Sciatic nerve (tissue), 2 donors: Measurements from ENCODE around the gene MEOX2. TPM values are rescaled to one million over a fixed set of nuclear protein-coding genes. Genes with fewer than 3 reads are reported as not detected.

ENCODE experiments used
- ATAC-seq: fragments of 200-7000 bp; cut with Tn5 transposase; one replicate; pipeline ENCODE4 v1.9.1; 2020; ENCODE audit warnings: mild to moderate bottlenecking, moderate library complexity
- DNase-seq: peaks from one replicate; pipeline ENCODE4 v3.0.0-alpha.2; 2020; ENCODE audit warnings: low spot score
- intact Hi-C: fragments of 100-400 bp; cut with DNase I; formaldehyde crosslinking; loops from one replicate; pipeline ENCODE4 v1.14.2; 2022
- total RNA-seq: library from RNA; stranded (reverse); fragmentation: NEBNext Ultra II Directional; extraction: Animal tissue kit (Norgen Biotek cat#: 25700); gene quantifications from one replicate; pipeline ENCODE4 v1.2.1, GENCODE V29; 2021
- donor health status: DM: no; HTN: no; CAD: no.
- donor health status: DM: no; HTN: no; CAD: no.

Gene MEOX2
- total RNA-seq, 1 donor from 2014 or later: 142 TPM

DNA sequence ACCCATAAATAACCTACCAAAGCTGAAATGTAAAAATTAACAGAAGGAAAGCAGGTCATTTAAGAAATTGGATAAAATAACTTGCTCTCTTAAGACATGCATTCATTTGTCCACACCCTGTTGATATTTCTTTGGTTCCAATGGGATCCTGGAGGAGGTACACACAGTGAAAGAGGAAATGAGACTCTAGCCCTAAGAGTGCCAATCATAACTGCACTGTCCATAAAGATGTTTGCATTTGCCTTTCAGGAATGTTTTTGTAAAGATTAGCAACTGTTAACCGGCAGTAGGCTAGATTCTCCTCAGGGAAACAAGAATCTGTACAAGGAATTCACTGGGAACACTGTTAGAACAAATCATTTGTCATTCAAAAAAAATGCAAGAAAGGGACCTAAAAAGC is 61.0 kb downstream of the MEOX2 start:
- intact Hi-C loops: no loop called here

GRCh38 chr7:15621468-15621867 is 65.0 kb downstream of the MEOX2 start:
- ATAC-seq (no peak), DNase-seq (no peak)
- intact Hi-C loops: no loop called here

More for the DNA sequence above, 61.0 kb downstream of the MEOX2 start:
- ATAC-seq (no peak), DNase-seq (no peak)

GRCh38 chr7:15620491-15621185 is 65.8 kb downstream of the MEOX2 start:
- no peak for ATAC-seq

GRCh38 chr7:15618275-15618674 is 68.2 kb downstream of the MEOX2 start:
- intact Hi-C loops: no loop called here
- DNase-seq (no peak), ATAC-seq (no peak)

More at GRCh38 chr7:15620491-15621185, 65.8 kb downstream of the MEOX2 start:
- intact Hi-C loops: no loop called here
- no peak for DNase-seq

DNA sequence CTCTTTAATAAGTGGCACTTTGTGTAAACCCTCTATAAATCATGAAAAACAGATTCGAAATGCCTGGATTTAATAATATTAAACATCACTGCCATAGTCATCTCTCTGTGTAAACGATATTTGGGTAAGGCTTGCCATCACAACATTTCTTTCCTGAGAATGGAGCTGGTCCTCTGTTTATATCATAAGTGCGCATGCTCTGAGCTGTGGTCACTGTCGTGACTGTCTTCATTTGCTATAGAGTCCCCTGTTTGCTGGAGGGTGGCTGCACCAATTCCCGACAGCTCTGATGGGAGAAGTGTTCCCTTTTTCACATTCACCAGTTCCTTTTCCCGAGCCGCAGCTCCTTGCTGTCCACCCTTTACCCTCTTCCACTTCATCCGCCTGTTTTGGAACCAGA is 74.3 kb downstream of the MEOX2 start:
- intact Hi-C loops: no loop called here
- ATAC-seq (no peak), DNase-seq (no peak)

- DNase-seq (no peak), ATAC-seq (no peak)
- intact Hi-C loops: no loop called here
These were observed 76.0 kb downstream of the MEOX2 start for GRCh38 chr7:15610503-15610902.

DNA sequence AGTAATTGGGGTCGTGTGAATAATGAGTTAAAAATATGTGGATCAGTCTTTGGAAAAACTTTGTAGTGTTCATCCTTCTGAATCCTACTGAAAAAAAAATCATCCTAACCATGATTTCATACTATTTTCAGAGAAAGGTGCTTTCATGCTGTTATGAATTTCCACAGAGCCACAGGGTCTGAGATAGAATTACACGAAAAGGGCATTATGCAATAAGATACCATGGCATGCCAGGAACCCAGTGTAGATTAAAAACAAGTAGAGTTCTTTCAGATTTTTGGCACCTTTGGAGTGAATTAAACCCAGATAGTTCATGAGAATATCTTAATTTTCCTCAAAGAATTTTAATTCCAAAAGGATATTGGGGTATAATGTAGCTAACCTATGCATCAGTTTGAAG is 77.2 kb downstream of the MEOX2 start:
- ATAC-seq (peak; percentile 40), DNase-seq (no peak)
- intact Hi-C loops: no loop called here

DNA sequence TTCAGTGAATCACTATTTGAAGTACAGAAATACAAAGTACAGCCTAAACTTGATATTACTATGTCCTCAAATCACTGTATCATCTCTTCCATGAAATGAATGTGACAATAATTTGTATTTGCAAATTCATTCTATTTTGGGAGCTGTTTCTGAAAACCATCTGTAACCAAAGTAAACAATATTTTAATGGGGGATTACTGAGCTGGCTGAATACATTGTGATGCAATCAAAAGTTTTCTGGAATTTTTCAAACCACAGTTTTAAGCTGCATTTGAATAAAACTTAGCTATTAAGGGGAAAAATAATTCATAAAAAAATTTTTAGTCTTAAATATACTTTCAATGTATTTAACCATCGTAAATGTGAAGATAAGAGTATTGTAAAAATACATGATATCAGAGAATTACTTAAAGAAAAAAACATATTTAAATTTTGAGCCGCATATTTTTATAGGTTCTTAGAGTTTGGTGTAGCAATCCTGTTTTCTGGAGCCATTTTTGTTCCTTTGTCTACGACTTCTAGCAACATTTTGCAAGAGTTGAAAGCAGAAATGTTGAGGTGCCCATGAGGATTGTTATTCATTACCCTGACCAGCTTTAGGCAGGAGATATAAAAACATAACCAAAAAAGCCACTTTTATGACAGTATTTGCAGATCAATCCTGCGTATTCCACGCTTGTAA is 78.8 kb downstream of the MEOX2 start:
- intact Hi-C loops: no loop called here
- DNase-seq (no peak), ATAC-seq (peak; percentile 37)

GRCh38 chr7:15606561-15606960 is 79.9 kb downstream of the MEOX2 start:
- intact Hi-C loops: no loop called here
- DNase-seq (no peak), ATAC-seq (no peak)

DNA sequence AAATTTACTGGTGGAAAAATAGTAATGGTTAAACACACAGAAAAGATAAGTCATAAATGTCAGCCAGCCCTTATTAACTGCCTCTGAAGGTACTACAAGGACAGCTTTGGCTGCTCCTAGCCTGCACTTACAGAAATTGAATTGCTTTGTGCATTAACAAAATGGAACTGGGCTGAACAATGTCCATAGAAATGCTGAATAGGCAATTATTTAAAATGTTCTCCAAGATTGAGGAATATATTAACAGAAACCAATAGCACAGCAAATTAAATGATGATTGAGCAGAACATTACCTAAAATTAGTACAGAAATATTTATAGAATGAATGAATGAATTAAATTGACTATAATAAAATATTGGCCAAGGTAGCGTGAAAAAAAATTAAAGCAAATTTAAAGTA is 82.3 kb downstream of the MEOX2 start:
- intact Hi-C loops: no loop called here
- no peak for ATAC-seq
- DNase-seq: no peak

- intact Hi-C loops: no loop called here
- no peak for ATAC-seq
- no peak for DNase-seq
These were observed 83.4 kb downstream of the MEOX2 start for GRCh38 chr7:15603124-15603523.

- DNase-seq (no peak), ATAC-seq (no peak)
- intact Hi-C loops: no loop called here
These were observed 84.2 kb downstream of the MEOX2 start for GRCh38 chr7:15602236-15602635.

DNA sequence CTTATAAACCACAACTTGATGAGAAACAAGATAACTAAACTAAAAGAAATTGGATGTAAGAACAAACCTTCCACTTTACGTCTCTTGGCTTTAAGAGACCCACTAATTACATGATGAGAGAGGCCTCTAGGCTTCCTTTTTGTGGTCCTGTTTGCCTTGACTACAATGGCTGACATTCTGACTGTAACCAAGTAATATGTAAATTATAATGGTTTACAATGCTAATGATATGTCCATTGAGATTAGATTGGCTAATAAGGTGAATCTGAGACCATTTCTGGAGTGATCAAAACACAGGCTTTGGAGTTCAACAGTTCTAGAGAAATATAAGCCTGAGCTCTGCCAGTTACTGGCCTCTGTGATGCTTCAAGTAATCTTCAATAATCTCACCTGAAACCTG is 85.3 kb downstream of the MEOX2 start:
- intact Hi-C loops: no loop called here
- no peak for ATAC-seq
- no peak for DNase-seq

- no peak for DNase-seq
- ATAC-seq: peak; percentile 13
- intact Hi-C loops: no loop called here
These were observed 86.2 kb downstream of the MEOX2 start for GRCh38 chr7:15600298-15600697.

DNA sequence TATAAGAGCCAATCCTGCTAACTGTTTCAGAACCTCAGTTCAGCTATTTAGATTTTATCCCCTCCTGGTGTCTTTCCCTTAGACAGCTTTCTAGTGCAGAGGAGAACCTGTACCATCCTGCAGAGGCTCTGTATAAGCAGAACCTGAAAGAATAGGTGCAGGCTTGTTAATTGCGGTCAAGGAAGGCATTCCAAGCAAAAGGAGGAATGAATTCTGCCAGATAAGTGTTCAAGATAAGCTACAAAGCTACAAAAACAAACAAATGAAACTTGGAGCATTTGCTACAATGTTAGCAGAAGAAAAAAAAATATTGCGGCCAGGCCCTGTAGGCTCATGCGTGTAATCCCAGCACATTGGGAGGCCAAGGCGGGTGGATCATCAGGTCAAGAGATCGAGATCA is 92.0 kb downstream of the MEOX2 start:
- intact Hi-C loops: no loop called here
- ATAC-seq (no peak), DNase-seq (no peak)

DNA sequence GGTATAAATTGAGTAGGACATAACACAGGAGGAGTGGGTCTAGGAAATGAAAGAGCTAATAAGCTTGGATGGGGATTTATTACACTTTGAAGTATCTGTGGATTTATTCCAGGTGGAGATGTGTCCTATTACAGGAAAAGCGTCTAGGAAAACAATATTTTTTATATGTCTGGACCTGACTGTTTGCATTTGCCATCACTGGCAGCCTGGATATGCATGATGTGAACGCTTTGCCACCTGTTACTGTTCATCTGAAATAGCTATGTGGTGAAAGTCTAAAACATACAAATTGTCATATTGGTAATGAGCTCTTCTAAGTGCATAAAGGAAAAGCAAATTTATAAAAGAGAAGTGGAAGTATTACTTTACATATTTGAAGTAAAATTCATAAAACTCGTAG is 93.1 kb downstream of the MEOX2 start:
- intact Hi-C loops: no loop called here
- DNase-seq (no peak), ATAC-seq (no peak)

- intact Hi-C loops: no loop called here
- no peak for ATAC-seq
These were observed 100.2 kb downstream of the MEOX2 start for GRCh38 chr7:15586266-15586665.

DNA sequence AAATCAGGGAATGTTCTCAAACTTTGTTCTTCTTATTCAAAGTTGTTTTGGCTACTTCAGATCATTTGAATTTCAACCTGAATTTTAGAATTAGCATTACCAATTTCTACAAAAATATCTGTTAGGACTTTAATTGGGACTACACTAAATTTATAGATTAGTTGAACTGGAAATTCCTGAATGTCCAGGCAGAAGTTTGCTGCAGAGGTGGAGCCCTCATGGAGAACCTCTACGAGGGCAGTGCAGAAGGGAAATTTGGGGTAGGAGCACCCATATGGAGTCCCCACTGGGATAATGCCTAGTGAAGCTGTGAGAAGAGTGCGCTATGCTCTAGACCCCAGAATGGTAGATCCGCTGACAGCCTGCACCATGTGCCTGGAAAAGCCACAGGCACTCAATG is 101.9 kb downstream of the MEOX2 start:
- no peak for DNase-seq
- intact Hi-C loops: no loop called here
- no peak for ATAC-seq

More at GRCh38 chr7:15586266-15586665, 100.2 kb downstream of the MEOX2 start:
- no peak for DNase-seq

- intact Hi-C loops: no loop called here
- ATAC-seq (peak; percentile 69), DNase-seq (no peak)
These were observed 103.7 kb downstream of the MEOX2 start for GRCh38 chr7:15582773-15583172.

DNA sequence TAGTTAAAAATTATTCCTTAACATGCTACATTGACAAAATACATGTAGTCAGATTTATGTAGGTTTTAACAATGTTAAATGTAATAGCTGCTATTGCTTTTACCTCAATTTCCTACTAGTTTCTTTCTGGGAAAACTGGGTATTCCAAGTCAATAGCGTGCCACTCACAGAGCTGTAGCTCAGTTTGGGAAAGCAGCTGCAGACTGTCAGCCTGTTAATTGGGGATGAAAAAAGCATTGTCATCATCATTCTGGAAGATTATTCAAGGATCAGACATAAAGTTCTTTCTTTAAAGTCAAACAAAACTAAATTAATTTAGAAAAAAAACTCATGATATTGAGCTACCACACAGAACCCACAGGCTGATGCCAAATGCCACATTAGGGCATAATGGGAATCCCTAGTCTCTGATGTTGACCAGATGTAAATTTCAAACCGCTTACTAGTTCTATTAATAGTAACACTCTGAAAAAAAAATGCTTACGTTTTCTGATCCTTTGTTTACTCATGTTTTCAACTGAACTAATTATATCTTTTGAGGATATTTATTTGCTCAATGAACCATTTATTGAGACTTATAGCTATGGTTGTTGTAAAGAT is 105.0 kb downstream of the MEOX2 start:
- ATAC-seq: no peak
- intact Hi-C loops: no loop called here
- DNase-seq: no peak
